ENCODE data around the gene AXL. TPM values are rescaled to one million over a fixed set of nuclear protein-coding genes. Genes with fewer than 3 reads are reported as not detected.
A peak's percentile ranks its signal among the peaks of the same experiment; 100 is the strongest.

The AXL gene
- total and polyA plus RNA-seq, 5 donors from 2014 or later: 0.08 to 0.47 (median 0.41) TPM; not detected in 1

DNA sequence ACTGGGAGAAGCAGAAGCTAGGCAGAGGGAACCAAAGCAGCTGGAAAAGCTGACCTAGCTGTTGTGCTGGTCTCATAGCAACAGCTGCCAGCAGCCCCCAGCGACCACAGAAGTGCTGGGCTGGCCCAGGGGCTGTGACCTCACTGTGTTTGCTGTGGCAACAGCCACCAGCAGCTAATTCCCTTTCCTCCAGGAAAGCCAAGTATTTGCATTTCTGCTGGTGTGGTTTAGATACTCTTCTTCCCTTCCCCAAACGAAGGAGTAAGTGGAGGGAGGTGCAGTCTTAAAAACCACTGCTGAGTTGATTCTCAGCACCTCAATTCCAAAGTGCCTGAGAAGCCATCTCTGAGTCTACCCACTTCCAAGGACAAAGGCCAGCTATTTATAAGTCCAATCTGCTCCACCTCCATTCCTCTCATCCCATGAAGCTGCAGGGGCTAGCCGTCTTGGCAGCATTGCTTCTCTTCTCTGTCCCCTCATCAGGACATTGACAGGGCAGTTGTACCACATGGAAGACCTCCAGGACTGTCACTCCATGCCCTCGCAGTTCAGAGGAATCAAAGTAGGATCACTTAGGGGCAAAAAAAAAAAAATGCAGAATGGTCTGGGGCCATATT is 79.4 kb downstream of the AXL start:
- H3K27ac Mint-ChIP-seq: peak overlapping the region; percentile 89 to 91 (median 90)
- no peaks in the 10 kb centered on the region for H3K27me3 Mint-ChIP-seq
- H3K27ac ChIP-seq (ENCODE audit: insufficient read depth, low read length, poor library complexity, severe bottlenecking): peak overlapping the region; percentile 55
- H3K4me3 ChIP-seq (ENCODE audit: low read depth, low read length): no peak overlapping the region
- H3K36me3 Mint-ChIP-seq: peaks cover 76% of the 10 kb centered on the region
- H3K4me1 Mint-ChIP-seq: peaks cover 15 to 83% (median 68%) of the 10 kb centered on the region in 4 donors
- no peak overlapping the region for H3K4me3 Mint-ChIP-seq
- ATAC-seq (ENCODE audit: low read depth in 2 of 2) (no peak), DNase-seq (no peak)
- H3K36me3 ChIP-seq (ENCODE audit: control insufficient read depth, insufficient read depth, low read length): peaks cover 88% of the 10 kb centered on the region
- no peaks in the 10 kb centered on the region for H3K27me3 ChIP-seq (ENCODE audit: control insufficient read depth, insufficient read depth, low read length)
- no peaks in the 10 kb centered on the region for H3K9me3 ChIP-seq (ENCODE audit: control insufficient read depth in 2 of 2, low read length in 2 of 2)
- no peaks in the 10 kb centered on the region for H3K9me3 Mint-ChIP-seq
- H3K4me1 ChIP-seq (ENCODE audit: control insufficient read depth, insufficient read depth, low read length, poor library complexity, severe bottlenecking): peaks cover 53% of the 10 kb centered on the region

DNA sequence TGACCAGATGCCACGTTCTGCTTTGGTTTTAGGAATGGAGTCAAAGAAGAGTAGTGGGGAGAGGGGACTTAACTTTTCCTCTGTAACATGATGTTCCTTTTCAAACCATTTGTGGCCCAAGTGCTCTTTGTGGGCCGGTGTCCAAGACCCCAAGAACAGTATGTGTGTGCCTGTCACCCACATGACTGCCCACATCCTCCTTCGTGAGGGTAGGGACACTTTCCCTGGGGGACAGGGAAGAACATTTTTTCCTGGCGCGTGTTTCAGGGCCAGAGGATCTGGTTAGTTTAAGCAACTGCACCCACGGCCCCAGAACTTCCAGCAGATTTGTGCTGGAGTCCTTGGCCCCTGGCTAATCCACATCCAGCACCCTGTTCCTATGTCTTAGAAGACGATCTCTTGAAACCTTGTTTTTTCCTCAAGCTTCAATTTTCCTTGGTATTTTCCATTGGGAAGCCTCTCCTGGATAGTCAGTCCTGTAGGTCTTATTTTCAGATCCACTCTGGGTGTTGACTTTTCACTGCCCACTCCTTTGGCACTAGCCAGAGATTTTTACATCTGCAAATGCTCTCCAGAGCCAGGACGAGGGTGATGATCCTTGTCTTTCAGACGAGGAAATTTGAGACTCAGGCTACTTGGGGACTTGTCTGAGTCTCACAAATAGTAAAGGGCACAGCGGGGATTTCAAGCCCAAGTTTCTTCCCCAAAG is 80.2 kb downstream of the AXL start:
- H3K27me3 ChIP-seq (ENCODE audit: control insufficient read depth, insufficient read depth, low read length): no peaks in the 10 kb centered on the region
- peak overlapping the region; percentile 28 for H3K4me3 ChIP-seq (ENCODE audit: low read depth, low read length)
- no peaks in the 10 kb centered on the region for H3K27me3 Mint-ChIP-seq
- peaks cover 55% of the 10 kb centered on the region for H3K4me1 ChIP-seq (ENCODE audit: control insufficient read depth, insufficient read depth, low read length, poor library complexity, severe bottlenecking)
- H3K27ac Mint-ChIP-seq: peak overlapping the region; percentile 48 to 90 (median 89)
- peaks cover 70% of the 10 kb centered on the region for H3K36me3 Mint-ChIP-seq
- ATAC-seq (ENCODE audit: low read depth in 2 of 2) (no peak), DNase-seq (no peak)
- no peaks in the 10 kb centered on the region for H3K9me3 Mint-ChIP-seq
- H3K4me1 Mint-ChIP-seq: peaks cover 15 to 91% (median 70%) of the 10 kb centered on the region in 4 donors
- no peaks in the 10 kb centered on the region for H3K9me3 ChIP-seq (ENCODE audit: control insufficient read depth in 2 of 2, low read length in 2 of 2)
- H3K36me3 ChIP-seq (ENCODE audit: control insufficient read depth, insufficient read depth, low read length): peaks cover 88% of the 10 kb centered on the region
- peak overlapping the region in 3 of 4 donors; percentile 15 to 70 (median 50) for H3K4me3 Mint-ChIP-seq
- peak overlapping the region; percentile 55 for H3K27ac ChIP-seq (ENCODE audit: insufficient read depth, low read length, poor library complexity, severe bottlenecking)

DNA sequence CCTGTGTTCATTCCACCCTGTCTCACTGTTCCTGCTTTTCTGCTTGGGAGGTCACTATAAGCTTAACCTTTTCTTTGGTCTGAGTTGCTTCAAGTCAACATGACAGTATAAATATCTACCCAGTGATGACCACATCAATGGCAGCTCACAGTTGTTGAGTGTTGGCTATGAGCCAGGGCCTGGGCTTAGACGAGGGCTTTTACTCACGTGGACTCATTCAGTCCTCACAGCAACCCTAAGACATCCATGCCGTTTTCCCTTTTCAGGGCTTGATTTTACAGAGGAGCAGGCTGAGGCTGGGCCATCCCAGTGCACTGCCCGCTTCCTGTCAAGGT is 80.7 kb downstream of the AXL start:
- DNase-seq (peak in 1 of 3 donors; percentile 40), ATAC-seq (ENCODE audit: low read depth in 2 of 2) (peak in 1 of 2 donors; percentile 25)
- H3K4me1 Mint-ChIP-seq: peaks cover 15 to 91% (median 73%) of the 10 kb centered on the region in 4 donors
- H3K36me3 Mint-ChIP-seq: peaks cover 68% of the 10 kb centered on the region
- Histone ChIP-seq H3K27me3 (ENCODE audit: control insufficient read depth, insufficient read depth, low read length) (no peaks in the 10 kb centered on the region), H3K36me3 (ENCODE audit: control insufficient read depth, insufficient read depth, low read length) (peaks cover 88% of the 10 kb centered on the region), H3K4me3 (ENCODE audit: low read depth, low read length) (peak overlapping the region; percentile 28), H3K4me1 (ENCODE audit: control insufficient read depth, insufficient read depth, low read length, poor library complexity, severe bottlenecking) (peaks cover 60% of the 10 kb centered on the region), H3K27ac (ENCODE audit: insufficient read depth, low read length, poor library complexity, severe bottlenecking) (peak overlapping the region; percentile 44), H3K9me3 (ENCODE audit: control insufficient read depth in 2 of 2, low read length in 2 of 2) (no peaks in the 10 kb centered on the region)
- peak overlapping the region; percentile 48 to 90 (median 89) for H3K27ac Mint-ChIP-seq
- no peaks in the 10 kb centered on the region for H3K27me3 Mint-ChIP-seq
- H3K9me3 Mint-ChIP-seq: no peaks in the 10 kb centered on the region
- H3K4me3 Mint-ChIP-seq: peak overlapping the region in 2 of 4 donors; percentile 50 to 70

DNA sequence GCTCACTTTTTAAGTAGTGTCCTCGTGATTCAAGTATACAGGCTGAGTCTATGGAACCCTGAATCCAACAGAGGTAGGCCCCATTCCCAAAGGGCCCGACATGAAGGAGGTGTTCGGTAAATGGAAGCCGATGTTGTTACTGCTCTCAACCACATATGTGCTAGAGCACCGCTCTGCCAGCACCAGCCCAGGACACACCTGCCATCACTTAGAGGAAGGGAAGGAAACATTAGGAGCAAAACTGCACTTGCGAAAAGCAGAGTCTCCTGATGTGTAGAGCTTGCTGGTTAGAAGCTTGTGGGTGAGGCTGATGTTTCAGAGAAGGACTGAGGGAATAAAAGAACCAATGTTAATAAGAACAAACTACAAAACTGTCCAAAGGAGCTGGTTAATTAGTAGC is 81.5 kb downstream of the AXL start:
- Histone ChIP-seq H3K4me1 (ENCODE audit: control insufficient read depth, insufficient read depth, low read length, poor library complexity, severe bottlenecking) (peaks cover 68% of the 10 kb centered on the region), H3K27me3 (ENCODE audit: control insufficient read depth, insufficient read depth, low read length) (no peaks in the 10 kb centered on the region), H3K9me3 (ENCODE audit: control insufficient read depth in 2 of 2, low read length in 2 of 2) (no peaks in the 10 kb centered on the region), H3K27ac (ENCODE audit: insufficient read depth, low read length, poor library complexity, severe bottlenecking) (peak overlapping the region; percentile 44), H3K4me3 (ENCODE audit: low read depth, low read length) (no peak overlapping the region), H3K36me3 (ENCODE audit: control insufficient read depth, insufficient read depth, low read length) (peaks cover 88% of the 10 kb centered on the region)
- H3K27ac Mint-ChIP-seq: peak overlapping the region; percentile 80 to 90 (median 89)
- no peaks in the 10 kb centered on the region for H3K27me3 Mint-ChIP-seq
- no peak for ATAC-seq (ENCODE audit: low read depth in 2 of 2)
- H3K4me1 Mint-ChIP-seq: peaks cover 7 to 98% (median 70%) of the 10 kb centered on the region in 4 donors
- no peak for DNase-seq
- peaks cover 61% of the 10 kb centered on the region for H3K36me3 Mint-ChIP-seq
- H3K4me3 Mint-ChIP-seq: peak overlapping the region in 1 of 4 donors; percentile 52
- no peaks in the 10 kb centered on the region for H3K9me3 Mint-ChIP-seq

DNA sequence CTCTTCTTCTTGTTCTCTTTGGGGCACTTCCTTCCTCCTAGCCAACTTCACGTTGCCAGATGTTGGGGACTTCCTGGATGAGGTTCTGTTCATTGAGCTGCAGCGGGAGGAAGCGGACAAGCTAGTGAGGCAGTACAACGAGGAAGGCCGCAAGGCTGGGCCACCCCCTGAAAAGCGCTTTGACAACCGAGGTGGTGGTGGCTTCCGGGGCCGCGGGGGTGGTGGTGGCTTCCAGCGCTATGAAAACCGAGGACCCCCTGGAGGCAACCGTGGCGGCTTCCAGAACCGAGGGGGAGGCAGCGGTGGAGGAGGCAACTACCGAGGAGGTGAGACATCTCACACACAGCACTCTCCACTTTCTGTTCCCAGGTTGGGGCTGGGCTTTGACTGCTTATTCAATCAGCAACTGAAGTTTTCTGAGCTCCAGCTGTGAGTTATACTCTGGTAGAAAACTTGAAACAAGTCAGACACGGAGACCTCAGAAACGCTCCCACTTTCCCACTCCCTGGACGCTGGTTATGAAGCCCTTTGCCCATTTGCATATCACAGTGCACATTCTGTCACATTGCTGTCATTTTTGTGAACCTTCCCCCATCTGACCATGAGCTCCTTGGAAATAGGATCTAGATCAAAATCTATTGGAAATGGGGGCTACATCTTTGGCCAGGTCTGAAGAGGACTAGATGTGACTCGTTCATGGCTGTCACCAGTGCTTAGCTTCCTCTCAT is 83.8 kb downstream of the AXL start:
- Histone ChIP-seq H3K9me3 (ENCODE audit: control insufficient read depth in 2 of 2, low read length in 2 of 2) (no peaks in the 10 kb centered on the region), H3K4me1 (ENCODE audit: control insufficient read depth, insufficient read depth, low read length, poor library complexity, severe bottlenecking) (peaks cover 75% of the 10 kb centered on the region), H3K4me3 (ENCODE audit: low read depth, low read length) (peak overlapping the region; percentile 4), H3K27me3 (ENCODE audit: control insufficient read depth, insufficient read depth, low read length) (no peaks in the 10 kb centered on the region), H3K36me3 (ENCODE audit: control insufficient read depth, insufficient read depth, low read length) (peaks cover 78% of the 10 kb centered on the region), H3K27ac (ENCODE audit: insufficient read depth, low read length, poor library complexity, severe bottlenecking) (peak overlapping the region; percentile 76)
- ATAC-seq (ENCODE audit: low read depth in 2 of 2) (peak; percentile 43 to 44), DNase-seq (peak in 2 of 3 donors; percentile 39 to 70)
- peak overlapping the region; percentile 90 to 97 (median 96) for H3K27ac Mint-ChIP-seq
- H3K4me1 Mint-ChIP-seq: peaks cover 10 to 98% (median 67%) of the 10 kb centered on the region in 4 donors
- H3K9me3 Mint-ChIP-seq: no peaks in the 10 kb centered on the region
- no peaks in the 10 kb centered on the region for H3K27me3 Mint-ChIP-seq
- peaks cover 54% of the 10 kb centered on the region for H3K36me3 Mint-ChIP-seq
- peak overlapping the region; percentile 36 to 86 (median 80) for H3K4me3 Mint-ChIP-seq

DNA sequence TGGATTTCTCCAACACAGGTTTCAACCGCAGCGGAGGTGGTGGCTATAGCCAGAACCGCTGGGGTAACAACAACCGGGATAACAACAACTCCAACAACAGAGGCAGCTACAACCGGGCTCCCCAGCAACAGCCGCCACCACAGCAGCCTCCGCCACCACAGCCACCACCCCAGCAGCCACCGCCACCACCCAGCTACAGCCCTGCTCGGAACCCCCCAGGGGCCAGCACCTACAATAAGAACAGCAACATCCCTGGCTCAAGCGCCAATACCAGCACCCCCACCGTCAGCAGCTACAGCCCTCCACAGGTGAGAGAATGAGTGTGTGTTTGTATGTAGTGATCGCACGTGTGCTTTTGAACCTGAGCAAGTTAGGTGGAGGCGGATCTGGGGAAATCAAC is 84.9 kb downstream of the AXL start:
- no peak overlapping the region for H3K4me3 ChIP-seq (ENCODE audit: low read depth, low read length)
- Mint-ChIP-seq H3K36me3 (peaks cover 47% of the 10 kb centered on the region), H3K9me3 (no peaks in the 10 kb centered on the region)

DNA sequence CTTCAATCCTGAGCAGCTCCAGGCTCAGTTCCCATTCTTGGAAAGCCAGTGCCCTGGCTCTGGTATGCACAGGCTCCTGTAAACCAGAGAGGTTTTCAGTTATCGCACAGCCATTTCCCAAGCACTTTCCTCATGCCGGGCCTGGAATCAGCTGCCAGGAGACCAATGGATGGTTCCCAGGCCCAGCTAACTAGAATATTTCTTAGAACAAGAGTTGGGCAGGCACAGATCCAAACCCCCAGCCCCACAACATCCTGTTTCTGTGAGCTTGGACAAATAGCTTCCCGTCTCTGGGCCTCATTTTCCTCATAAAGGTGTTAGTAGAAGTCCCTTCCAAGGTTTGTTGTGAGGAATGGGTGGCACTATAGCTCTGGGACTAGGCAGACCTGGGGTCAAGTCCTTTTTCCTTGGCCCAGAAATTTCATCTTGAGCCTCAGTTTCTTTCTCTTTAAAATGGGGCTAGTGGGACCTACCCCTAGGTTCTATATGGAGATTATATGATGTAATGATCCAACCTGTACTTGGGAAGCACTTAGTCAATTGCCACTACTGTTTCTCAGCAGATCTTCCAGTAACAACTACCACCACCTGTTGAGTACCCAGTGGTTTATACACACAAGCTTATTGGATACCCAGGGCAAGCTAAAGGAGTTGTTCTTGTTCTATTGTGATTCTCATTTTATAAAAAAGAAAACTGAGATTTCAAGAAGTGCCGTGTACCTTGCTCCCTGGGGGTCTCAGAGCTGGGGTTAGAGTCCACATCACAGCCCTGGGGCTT is 85.9 kb downstream of the AXL start:
- H3K4me1 Mint-ChIP-seq: peaks cover 10 to 96% (median 62%) of the 10 kb centered on the region in 4 donors
- H3K9me3 Mint-ChIP-seq: peaks cover 0 to 2% (median 0%) of the 10 kb centered on the region in 7 donors
- H3K4me1 ChIP-seq (ENCODE audit: control insufficient read depth, insufficient read depth, low read length, poor library complexity, severe bottlenecking): peaks cover 77% of the 10 kb centered on the region
- H3K9me3 ChIP-seq (ENCODE audit: control insufficient read depth in 2 of 2, low read length in 2 of 2): no peaks in the 10 kb centered on the region
- peak overlapping the region; percentile 62 to 96 (median 69) for H3K27ac Mint-ChIP-seq
- H3K27me3 ChIP-seq (ENCODE audit: control insufficient read depth, insufficient read depth, low read length): no peaks in the 10 kb centered on the region
- no peak for ATAC-seq (ENCODE audit: low read depth in 2 of 2)
- H3K36me3 ChIP-seq (ENCODE audit: control insufficient read depth, insufficient read depth, low read length): peaks cover 59% of the 10 kb centered on the region
- H3K27me3 Mint-ChIP-seq: peaks cover 4% of the 10 kb centered on the region
- no peak for DNase-seq
- H3K36me3 Mint-ChIP-seq: peaks cover 38% of the 10 kb centered on the region
- H3K27ac ChIP-seq (ENCODE audit: insufficient read depth, low read length, poor library complexity, severe bottlenecking): peak overlapping the region; percentile 97
- no peak overlapping the region for H3K4me3 ChIP-seq (ENCODE audit: low read depth, low read length)
- peak overlapping the region in 2 of 4 donors; percentile 31 to 46 for H3K4me3 Mint-ChIP-seq

More for the DNA sequence above, 84.9 kb downstream of the AXL start:
- ATAC-seq (ENCODE audit: low read depth in 2 of 2): no peak
- no peak for DNase-seq
- Histone ChIP-seq H3K27ac (ENCODE audit: insufficient read depth, low read length, poor library complexity, severe bottlenecking) (no peak overlapping the region), H3K27me3 (ENCODE audit: control insufficient read depth, insufficient read depth, low read length) (no peaks in the 10 kb centered on the region), H3K9me3 (ENCODE audit: control insufficient read depth in 2 of 2, low read length in 2 of 2) (no peaks in the 10 kb centered on the region), H3K4me1 (ENCODE audit: control insufficient read depth, insufficient read depth, low read length, poor library complexity, severe bottlenecking) (peaks cover 77% of the 10 kb centered on the region), H3K36me3 (ENCODE audit: control insufficient read depth, insufficient read depth, low read length) (peaks cover 68% of the 10 kb centered on the region)
- peak overlapping the region in 2 of 4 donors; percentile 31 to 46 for H3K4me3 Mint-ChIP-seq
- H3K4me1 Mint-ChIP-seq: peaks cover 10 to 98% (median 66%) of the 10 kb centered on the region in 4 donors
- H3K27ac Mint-ChIP-seq: peak overlapping the region; percentile 62 to 74 (median 69)
- H3K27me3 Mint-ChIP-seq: peaks cover 3% of the 10 kb centered on the region

Measured in CD4-positive, CD25-positive, alpha-beta regulatory T cell (primary cell).